Measurements from ENCODE around the gene TPK1. TPM values are rescaled to one million over a fixed set of nuclear protein-coding genes. Genes with fewer than 3 reads are reported as not detected.

The TPK1 gene
- total RNA-seq, 1 donor from 2014 or later = 2.2 TPM

- TF ChIP-seq CTCF (IDR thresholded peaks at IDR 0.05; ENCODE audit: unreplicated experiment) = no peak
- Mint-ChIP-seq H3K4me1 (ENCODE audit: low read depth) (no peaks in the 10 kb centered on the region), H3K9me3 (ENCODE audit: low read depth) (no peaks in the 10 kb centered on the region), H3K27ac (no peak overlapping the region), H3K4me3 (ENCODE audit: low read depth) (no peak overlapping the region), H3K36me3 (ENCODE audit: insufficient read depth) (no peaks in the 10 kb centered on the region), H3K27me3 (no peaks in the 10 kb centered on the region)
- no peak for DNase-seq (ENCODE audit: low spot score, unreplicated experiment)
Measured at GRCh38 chr7:144534655-144535395, 301.0 kb downstream of the TPK1 start.

GRCh38 chr7:144534196-144534595 lies 301.7 kb downstream of the TPK1 start:
- H3K27ac Mint-ChIP-seq = no peak overlapping the region
- H3K4me3 Mint-ChIP-seq (ENCODE audit: low read depth) = no peak overlapping the region
- no peak for TF ChIP-seq CTCF (IDR thresholded peaks at IDR 0.05; ENCODE audit: unreplicated experiment)
- no peaks in the 10 kb centered on the region for H3K4me1 Mint-ChIP-seq (ENCODE audit: low read depth)
- no peaks in the 10 kb centered on the region for H3K36me3 Mint-ChIP-seq (ENCODE audit: insufficient read depth)
- no peaks in the 10 kb centered on the region for H3K27me3 Mint-ChIP-seq
- no peaks in the 10 kb centered on the region for H3K9me3 Mint-ChIP-seq (ENCODE audit: low read depth)
- DNase-seq (ENCODE audit: low spot score, unreplicated experiment) = no peak

GRCh38 chr7:144531181-144531580 lies 304.7 kb downstream of the TPK1 start:
- no peak for TF ChIP-seq CTCF (IDR thresholded peaks at IDR 0.05; ENCODE audit: unreplicated experiment)
- Mint-ChIP-seq H3K4me1 (ENCODE audit: low read depth) (no peaks in the 10 kb centered on the region), H3K4me3 (ENCODE audit: low read depth) (no peak overlapping the region), H3K27ac (no peak overlapping the region), H3K9me3 (ENCODE audit: low read depth) (no peaks in the 10 kb centered on the region), H3K27me3 (no peaks in the 10 kb centered on the region), H3K36me3 (ENCODE audit: insufficient read depth) (no peaks in the 10 kb centered on the region)
- no peak for DNase-seq (ENCODE audit: low spot score, unreplicated experiment)

- Mint-ChIP-seq H3K36me3 (ENCODE audit: insufficient read depth) (no peaks in the 10 kb centered on the region), H3K27me3 (no peaks in the 10 kb centered on the region), H3K4me3 (ENCODE audit: low read depth) (no peak overlapping the region), H3K27ac (no peak overlapping the region), H3K9me3 (ENCODE audit: low read depth) (no peaks in the 10 kb centered on the region), H3K4me1 (ENCODE audit: low read depth) (no peaks in the 10 kb centered on the region)
- TF ChIP-seq CTCF (IDR thresholded peaks at IDR 0.05; ENCODE audit: unreplicated experiment) = no peak
- DNase-seq (ENCODE audit: low spot score, unreplicated experiment) = no peak
Measured at GRCh38 chr7:144529269-144529926, 306.5 kb downstream of the TPK1 start.

- DNase-seq (ENCODE audit: low spot score, unreplicated experiment) = no peak
- H3K36me3 Mint-ChIP-seq (ENCODE audit: insufficient read depth) = no peaks in the 10 kb centered on the region
- no peaks in the 10 kb centered on the region for H3K9me3 Mint-ChIP-seq (ENCODE audit: low read depth)
- TF ChIP-seq CTCF (IDR thresholded peaks at IDR 0.05; ENCODE audit: unreplicated experiment) = no peak
- H3K4me3 Mint-ChIP-seq (ENCODE audit: low read depth) = no peak overlapping the region
- no peak overlapping the region for H3K27ac Mint-ChIP-seq
- H3K27me3 Mint-ChIP-seq = no peaks in the 10 kb centered on the region
- no peaks in the 10 kb centered on the region for H3K4me1 Mint-ChIP-seq (ENCODE audit: low read depth)
Measured at GRCh38 chr7:144528536-144529045, 307.3 kb downstream of the TPK1 start.
